HG02981 (cell line): ENCODE measurements around the gene TBX5.

Experiments used
- ATAC-seq: cut with Tn5 transposase; IDR thresholded peaks from one replicate; pipeline ENCODE4 v1.9.1; 2021; ENCODE audit warnings: mild to moderate bottlenecking, moderate library complexity; ENCODE audit not compliant: unreplicated experiment

TBX5 gene

DNA sequence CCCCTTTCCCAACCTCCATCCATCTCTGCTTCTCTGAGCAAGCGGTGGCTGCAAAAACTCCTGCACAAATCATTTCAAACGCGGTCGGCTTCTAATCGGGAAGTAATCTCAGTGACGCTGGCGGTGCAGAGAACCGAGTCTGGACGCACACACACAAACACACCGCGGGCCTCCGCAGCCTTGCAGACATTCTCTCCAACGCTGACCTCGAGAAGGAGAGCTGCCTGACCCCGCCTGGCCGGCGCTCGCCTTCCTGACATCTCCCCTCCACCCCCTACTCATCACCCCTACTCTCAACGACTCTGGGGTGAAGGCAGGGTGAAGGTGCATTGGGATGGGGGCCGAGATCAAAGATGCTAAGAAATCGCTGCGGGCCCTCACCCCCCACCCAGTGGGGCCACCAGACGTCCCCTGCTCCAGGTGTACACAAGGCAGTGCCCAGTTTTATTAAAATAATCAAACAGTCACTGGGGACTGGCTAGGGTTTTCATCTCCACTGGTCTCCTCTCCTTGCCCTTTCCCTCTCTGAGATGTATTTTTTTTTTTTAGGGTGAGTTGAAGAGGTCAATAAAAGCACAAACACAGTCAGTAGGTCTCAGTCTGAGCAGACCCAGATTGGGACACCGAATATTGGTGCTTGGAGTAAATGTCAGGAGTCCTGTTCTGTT lies 506 bp upstream of the TBX5 start:
- ATAC-seq, result no peak

- ATAC-seq, result no peak
Observed at GRCh38 chr12:114404926-114405518, 922 bp downstream of the TBX5 start.

- no peak for ATAC-seq
Observed at GRCh38 chr12:114404083-114404925, 1.6 kb downstream of the TBX5 start.

- no peak for ATAC-seq
Observed at GRCh38 chr12:114403690-114404066, 2.3 kb downstream of the TBX5 start.

DNA sequence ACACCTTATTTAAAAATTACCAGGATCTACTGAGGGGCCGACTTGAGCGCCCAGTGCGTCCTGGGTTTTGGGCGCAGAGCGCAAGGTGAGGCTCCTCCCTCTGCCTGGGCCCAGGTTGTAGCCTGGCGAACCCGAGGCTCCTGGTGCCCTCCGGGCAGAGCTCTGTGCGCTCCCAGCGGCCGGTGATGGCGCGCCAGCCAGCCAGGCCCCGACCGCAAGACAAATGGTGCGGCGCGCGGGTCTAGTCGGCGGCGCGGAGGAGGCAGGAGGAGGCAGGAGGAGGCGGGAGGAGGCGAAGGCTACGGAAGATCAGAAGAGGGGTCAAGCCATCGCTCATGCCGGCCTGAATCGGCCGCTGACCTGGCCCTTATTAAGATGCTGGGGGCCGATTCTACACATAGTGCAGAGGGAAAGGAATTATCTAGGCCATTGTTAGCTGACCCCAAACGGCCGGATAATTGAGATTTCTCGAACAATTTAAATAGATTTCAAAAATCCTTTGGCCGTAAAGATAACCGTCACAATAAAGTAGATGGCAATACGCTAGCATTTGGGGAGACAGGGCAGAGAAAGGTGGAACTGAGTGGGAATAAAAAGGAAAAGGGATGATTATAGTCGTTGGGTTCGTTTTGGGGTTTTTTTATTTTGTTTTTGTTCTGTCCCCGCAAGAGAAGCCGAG lies 2.8 kb downstream of the TBX5 start:
- no peak for ATAC-seq

GRCh38 chr12:114402084-114402717 lies 3.7 kb downstream of the TBX5 start:
- no peak for ATAC-seq

DNA sequence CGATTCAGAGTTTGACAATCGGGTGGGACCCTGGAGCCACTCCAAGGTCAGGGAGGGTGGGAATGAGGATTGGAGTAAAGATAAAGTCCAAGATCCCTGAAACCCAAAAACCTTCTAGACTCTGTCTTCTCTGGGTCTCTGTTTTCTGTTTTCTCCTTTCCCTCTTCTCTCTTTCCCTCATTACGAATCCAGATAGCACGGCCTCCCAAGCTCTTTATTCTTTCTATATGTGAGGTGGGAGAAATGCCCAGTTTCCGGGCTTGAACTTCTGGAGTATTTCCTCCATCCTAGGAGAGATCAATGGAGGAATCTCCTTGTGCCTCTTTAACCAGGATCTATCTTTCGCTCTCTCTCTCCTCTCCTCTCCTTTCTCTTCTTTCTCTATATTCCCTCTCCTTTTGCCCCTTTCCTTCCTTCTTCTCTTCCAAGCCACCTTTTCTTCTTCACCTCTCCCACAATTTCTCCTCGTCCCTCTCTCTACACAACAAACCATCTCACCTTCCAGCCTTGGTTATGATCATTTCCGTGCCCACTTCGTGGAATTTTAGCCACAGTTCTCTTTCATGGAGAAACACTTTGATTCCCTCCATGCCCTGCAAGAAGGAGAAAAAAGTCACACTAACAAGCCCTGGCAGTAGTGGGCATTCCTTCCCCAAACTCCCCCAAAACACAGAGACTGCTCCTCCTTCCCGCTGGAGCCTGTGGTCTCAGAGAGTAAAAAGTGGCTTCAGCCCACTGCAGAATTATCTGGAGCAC lies 4.4 kb downstream of the TBX5 start:
- no peak for ATAC-seq

- no peak for ATAC-seq
Observed at GRCh38 chr12:114400925-114401324, 5.0 kb downstream of the TBX5 start.

DNA sequence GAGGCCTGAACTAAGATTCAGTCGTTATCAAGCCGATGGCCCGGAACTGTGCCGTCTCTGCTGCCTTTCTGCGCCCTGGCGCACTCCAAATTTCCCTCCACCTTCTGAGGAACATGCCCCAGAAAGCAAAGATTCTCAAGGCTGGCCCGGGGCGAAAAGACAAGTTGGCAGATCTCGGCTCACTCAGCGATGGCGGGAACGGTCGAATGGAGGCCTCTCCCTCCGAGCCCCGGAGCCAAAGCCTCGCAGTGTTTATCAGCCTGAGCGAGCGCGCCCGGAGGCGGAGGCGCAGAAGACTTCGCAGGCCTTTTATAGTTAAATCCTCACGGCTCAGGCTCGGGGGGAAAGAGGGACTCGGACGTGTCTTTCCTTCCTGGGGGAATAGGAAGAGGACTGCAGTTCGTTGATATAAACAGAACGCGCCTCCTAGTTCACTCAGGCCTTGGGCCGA lies 5.6 kb downstream of the TBX5 start:
- ATAC-seq, result no peak

- no peak for ATAC-seq
Observed at GRCh38 chr12:114399664-114400211, 6.2 kb downstream of the TBX5 start.

GRCh38 chr12:114397978-114398881 lies 7.7 kb downstream of the TBX5 start:
- ATAC-seq, result no peak

- no peak for ATAC-seq
Observed at GRCh38 chr12:114396869-114397719, 8.8 kb downstream of the TBX5 start.

- ATAC-seq, result no peak
Observed at GRCh38 chr12:114396153-114396868, 9.6 kb downstream of the TBX5 start.

DNA sequence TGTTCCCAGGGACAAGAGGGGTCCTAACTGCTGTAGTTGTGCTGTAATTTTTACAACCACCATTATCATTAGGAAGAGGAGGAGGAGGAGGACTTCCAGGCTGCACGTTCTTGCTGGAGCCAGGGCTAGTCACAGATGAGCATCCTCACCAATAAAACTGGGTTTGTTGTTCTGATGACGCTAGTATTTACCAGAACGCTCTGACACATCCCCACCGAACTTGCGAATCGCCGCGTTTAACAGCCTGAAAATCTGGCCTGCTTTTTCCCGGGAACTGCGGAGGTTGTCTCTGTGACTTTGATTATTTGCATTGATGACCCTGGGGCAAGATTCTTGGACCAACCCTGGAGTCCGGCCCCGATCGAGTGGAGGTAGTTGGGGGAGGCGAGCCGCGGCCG lies 10.2 kb downstream of the TBX5 start:
- no peak for ATAC-seq

DNA sequence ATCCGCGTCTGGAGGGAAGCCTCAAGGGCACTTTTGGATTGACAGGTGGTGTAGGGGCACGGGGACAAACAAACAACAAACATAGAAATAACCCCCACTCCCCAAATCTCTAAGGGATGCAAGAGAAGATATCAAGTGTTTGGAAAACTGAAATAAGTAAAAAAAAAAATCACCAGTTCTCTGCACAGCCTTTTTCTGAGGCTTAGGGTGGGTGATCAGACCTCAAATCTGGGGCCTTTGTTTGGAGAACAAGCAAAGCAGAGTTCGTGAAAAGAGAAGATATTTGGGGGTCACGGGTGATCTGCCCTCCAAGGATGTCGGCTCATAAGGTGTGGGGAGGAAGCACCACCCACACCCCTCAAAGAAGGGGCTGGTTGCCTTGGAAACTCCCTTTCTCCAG lies 10.7 kb downstream of the TBX5 start:
- no peak for ATAC-seq

- no peak for ATAC-seq
Observed at GRCh38 chr12:114393569-114393968, 12.4 kb downstream of the TBX5 start.

GRCh38 chr12:114392909-114393308 lies 13.0 kb downstream of the TBX5 start:
- ATAC-seq, result no peak
